ENCODE results near the gene GJC1. TPM values are rescaled to one million over a fixed set of nuclear protein-coding genes. Genes with fewer than 3 reads are reported as not detected.

The GJC1 gene
- total and polyA plus RNA-seq, 9 of the 15 experiments (the other 6 are each of a cell fraction or from before 2014, with no cell fraction given), result 0.04 to 1.4 (median 0.18) TPM; not detected in 1

DNA sequence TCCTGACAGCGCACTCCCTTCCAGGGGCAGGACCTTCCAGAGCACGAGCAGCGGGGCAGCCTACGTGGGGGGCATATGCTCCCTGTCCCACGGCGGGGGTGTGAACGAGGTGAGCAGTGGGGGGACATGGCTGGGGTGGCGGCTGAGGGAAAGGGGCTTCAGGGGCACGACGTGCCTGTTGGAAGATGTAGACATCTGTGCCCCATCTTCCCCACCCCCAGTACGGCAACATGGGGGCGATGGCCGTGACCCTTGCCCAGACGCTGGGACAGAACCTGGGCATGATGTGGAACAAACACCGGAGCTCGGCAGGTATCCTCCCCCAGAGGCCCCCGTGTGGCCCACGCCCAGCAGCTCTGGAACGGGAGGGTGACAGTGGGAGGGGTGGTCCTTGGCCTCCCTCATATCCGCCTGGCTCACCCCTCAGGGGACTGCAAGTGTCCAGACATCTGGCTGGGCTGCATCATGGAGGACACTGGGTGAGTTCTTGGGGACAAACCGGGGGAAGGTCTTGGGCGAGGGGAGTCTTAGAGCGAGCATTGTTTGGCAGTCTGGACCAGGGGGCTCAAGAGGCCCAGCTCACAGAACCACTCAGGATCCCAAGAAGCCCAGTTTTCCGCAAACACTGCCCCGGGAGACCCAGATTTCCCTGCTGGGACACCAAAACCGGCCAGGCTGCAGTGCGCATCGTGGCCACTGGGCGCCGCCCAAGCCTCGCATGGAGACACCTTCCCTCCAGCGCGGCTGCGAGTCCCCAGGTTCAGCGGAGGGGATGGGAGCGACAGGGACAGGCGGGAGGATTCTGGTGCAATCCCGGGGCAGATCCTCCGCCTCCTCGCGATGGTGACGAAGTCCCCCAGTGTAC lies 55.6 kb downstream of the GJC1 start:
- Histone ChIP-seq H3K9me3 (replicated peaks; ENCODE audit: control insufficient read depth, insufficient read depth, low read depth, low read length) (no peaks in the 10 kb centered on the region), H3K27ac (ENCODE audit: extremely low read depth, low read depth, low read length) (no peak overlapping the region), H3K4me2 (ENCODE audit: insufficient read depth, low read length) (peak overlapping the region; percentile 81), H3K4me1 (replicated peaks in 1 of 2; ENCODE audit: control insufficient read depth in 2 of 2, insufficient read depth in 2 of 2, low read length in 2 of 2) (peaks cover 10 to 68% of the 10 kb centered on the region in 2 experiments; a peak in 4 of 5 replicates), H3K4me3 (peak overlapping the region; percentile 48), H3K9ac (ENCODE audit: insufficient read depth in 1 of 2, low read depth in 2 of 2, low read length in 2 of 2) (peak overlapping the region in 1 of 2 experiments; percentile 90; a peak in 2 of 4 replicates), H3K79me2 (ENCODE audit: control insufficient read depth, insufficient read depth, low read length) (no peaks in the 10 kb centered on the region), H2AFZ (ENCODE audit: low read depth, low read length) (peak overlapping the region; percentile 91), H4K20me1 (replicated peaks; ENCODE audit: control insufficient read depth, insufficient read depth, low read length) (peaks cover 5% of the 10 kb centered on the region), H3K27me3 (ENCODE audit: control insufficient read depth in 2 of 2, insufficient read depth in 2 of 2, low read length in 2 of 2) (peaks cover 2 to 23% of the 10 kb centered on the region in 2 experiments; a peak in 3 of 5 replicates), H3K9me1 (ENCODE audit: control insufficient read depth, insufficient read depth, low read length) (no peaks in the 10 kb centered on the region), H3K36me3 (ENCODE audit: control insufficient read depth, insufficient read depth, low read length) (no peaks in the 10 kb centered on the region)
- under 1% methylated on average over 32 of the region's 42 CpGs for WGBS (ENCODE audit: insufficient coverage, low coverage, missing lambda C conversion rate)
- ATAC-seq, result peak; percentile 73
- CTCF ChIA-PET (ENCODE audit: low intra/inter-chr PET ratio), result interaction anchor here (0.6 to 2.8 kb wide), 7 partner anchors 12 to 361 kb away, joined by 3 to 24 read pairs (median 5); partner anchors contain the start of gene ACBD4
- intact Hi-C loops (cut with micrococcal nuclease), result loop anchor here (1.0 to 10.0 kb wide), 5 partner anchors 68 to 358 kb away; partner anchors contain the start of gene PLCD3
- no TSS peak for BruUV-seq (replicated peaks)
- DNase-seq (ENCODE audit: extremely low read depth in 1 of 4, low spot score in 3 of 4), result peak; percentile 86 to 91 (median 88)
- POLR2A ChIA-PET, result no interaction called here
- in situ Hi-C loops (cut with MboI), result loop anchor here (10.0 kb wide), 1 partner anchor 240 kb away; no protein-coding TSS in a partner anchor
- FAIRE-seq, result peak; percentile 89
- TF ChIP-seq ELF2 (CRISPR knock-in tag; IDR thresholded peaks at IDR 0.05) (no peak), ZBTB7A (IDR thresholded peaks at IDR 0.05; ENCODE audit: borderline replicate concordance, control insufficient read depth, low read depth, low read length) (peak; percentile 29; the same call in 1 of the 2 replicates), STAG1 (CRISPR knock-in tag; IDR thresholded peaks at IDR 0.05; ENCODE audit: borderline replicate concordance) (peak; percentile 97), ZNF217 (CRISPR knock-in tag; IDR thresholded peaks at IDR 0.05) (no peak), JUND (IDR thresholded peaks at IDR 0.05; ENCODE audit: borderline replicate concordance, low read depth, low read length) (peak; percentile 16; the same call in 1 of the 2 replicates), JUND (tag; IDR thresholded peaks at IDR 0.05; ENCODE audit: borderline replicate concordance, low read depth, low read length) (no peak; the same call in 2 of the 3 replicates), MYC (IDR thresholded peaks at IDR 0.05; ENCODE audit: low read depth, low read length) (peak; percentile 45; the same call in 1 of the 2 replicates), MYC (CRISPR knock-in tag; IDR thresholded peaks at IDR 0.05; ENCODE audit: borderline replicate concordance, low read depth) (no peak), TEAD4 (IDR thresholded peaks at IDR 0.05; ENCODE audit: low read length) (no peak), TEAD4 (CRISPR knock-in tag; IDR thresholded peaks at IDR 0.05; ENCODE audit: borderline replicate concordance) (no peak), ETS1 (conservative IDR thresholded peaks at IDR 0.05; ENCODE audit: control insufficient read depth, low read depth, low read length) (0 out of 2 replicates have a peak, but pooled peaks have one; percentile 29), DIDO1 (tag; IDR thresholded peaks at IDR 0.05; ENCODE audit: low read depth) (no peak), RCOR1 (IDR thresholded peaks at IDR 0.05; ENCODE audit: borderline replicate concordance in 1 of 2, low read depth in 2 of 2, low read length in 2 of 2) (peak in 1 of 2 experiments; percentile 46; a peak in 1 of 4 replicates), TFAP4 (CRISPR knock-in tag; IDR thresholded peaks at IDR 0.05; ENCODE audit: borderline replicate concordance) (0 out of 2 replicates have a peak, but pooled peaks have one; percentile 29)
- TF ChIP-seq, protein P1, sequence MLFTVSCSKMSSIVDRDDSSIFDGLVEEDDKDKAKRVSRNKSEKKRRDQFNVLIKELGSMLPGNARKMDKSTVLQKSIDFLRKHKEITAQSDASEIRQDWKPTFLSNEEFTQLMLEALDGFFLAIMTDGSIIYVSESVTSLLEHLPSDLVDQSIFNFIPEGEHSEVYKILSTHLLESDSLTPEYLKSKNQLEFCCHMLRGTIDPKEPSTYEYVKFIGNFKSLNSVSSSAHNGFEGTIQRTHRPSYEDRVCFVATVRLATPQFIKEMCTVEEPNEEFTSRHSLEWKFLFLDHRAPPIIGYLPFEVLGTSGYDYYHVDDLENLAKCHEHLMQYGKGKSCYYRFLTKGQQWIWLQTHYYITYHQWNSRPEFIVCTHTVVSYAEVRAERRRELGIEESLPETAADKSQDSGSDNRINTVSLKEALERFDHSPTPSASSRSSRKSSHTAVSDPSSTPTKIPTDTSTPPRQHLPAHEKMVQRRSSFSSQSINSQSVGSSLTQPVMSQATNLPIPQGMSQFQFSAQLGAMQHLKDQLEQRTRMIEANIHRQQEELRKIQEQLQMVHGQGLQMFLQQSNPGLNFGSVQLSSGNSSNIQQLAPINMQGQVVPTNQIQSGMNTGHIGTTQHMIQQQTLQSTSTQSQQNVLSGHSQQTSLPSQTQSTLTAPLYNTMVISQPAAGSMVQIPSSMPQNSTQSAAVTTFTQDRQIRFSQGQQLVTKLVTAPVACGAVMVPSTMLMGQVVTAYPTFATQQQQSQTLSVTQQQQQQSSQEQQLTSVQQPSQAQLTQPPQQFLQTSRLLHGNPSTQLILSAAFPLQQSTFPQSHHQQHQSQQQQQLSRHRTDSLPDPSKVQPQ (CRISPR knock-in tag; IDR thresholded peaks at IDR 0.05; ENCODE audit: borderline replicate concordance), result no peak
